PC-3 (cell line): ENCODE results near the gene SH3GL3. TPM values are rescaled to one million over a fixed set of nuclear protein-coding genes. Genes with fewer than 3 reads are reported as not detected.

Experiments
- ATAC-seq: fragments of 200-7000 bp; cut with Tn5 transposase; 2 replicates; pipeline ENCODE4 v1.9.1; 2020; ENCODE audit warnings: mild to moderate bottlenecking, moderate library complexity
- BruUV-seq: library from RNA; stranded (reverse); fragments of 400-500 nt; replicated peaks from 2 replicates; lab custom pipeline; 2021; lab: Mats Ljungman, UMichigan
- CTCF ChIA-PET: fragments of 300-600 bp; sonication (Branson Sonifier 250); formaldehyde crosslinking; loops from one replicate; lab custom pipeline; 2022; ENCODE audit warnings: antibody characterized with exemption; lab: Charles Lee
- POLR2A ChIA-PET: fragments of 300-600 bp; sonication (Branson Sonifier 250); formaldehyde crosslinking; loops from one replicate; lab custom pipeline; 2022; ENCODE audit warnings: antibody characterized with exemption; ENCODE audit not compliant: unreplicated experiment; lab: Charles Lee
- DNase-seq: peaks from one replicate; pipeline ENCODE4 v3.0.0-alpha.2; 2015
- H2AFZ ChIP-seq: fragments of 300-600 bp; sonication (generic); 2 replicates; pipeline ENCODE4 v1.6.0; 2016; ENCODE audit warnings: antibody characterized with exemption, low read length
- H3F3A ChIP-seq: fragments of 300-600 bp; sonication (generic); one replicate; pipeline ENCODE4 v1.6.0; 2017; ENCODE audit warnings: antibody characterized with exemption, low read length, control low read depth, mild to moderate bottlenecking; ENCODE audit not compliant: unreplicated experiment
- H3K27ac ChIP-seq: fragments of 300-600 bp; sonication (generic); 2 replicates; pipeline ENCODE4 v1.5.1; 2016; ENCODE audit warnings: mild to moderate bottlenecking, low read length
- H3K27me3 ChIP-seq: fragments of 300-600 bp; sonication (generic); 2 replicates; pipeline ENCODE4 v1.6.1; 2016; ENCODE audit warnings: low read length, mixed read lengths
- H3K36me3 ChIP-seq: fragments of 300-600 bp; sonication (generic); 2 replicates; pipeline ENCODE4 v1.6.1; 2016; ENCODE audit warnings: low read depth, mixed run types, low read length, mixed read lengths
- H3K4me1 ChIP-seq: fragments of 300-600 bp; sonication (generic); 2 replicates; pipeline ENCODE4 v1.5.1; 2016; ENCODE audit warnings: low read length; ENCODE audit not compliant: insufficient read depth
- H3K4me2 ChIP-seq: fragments of 300-600 bp; sonication (generic); 2 replicates; pipeline ENCODE4 v1.6.0; 2016; ENCODE audit warnings: low read length
- H3K4me3 ChIP-seq: fragments of 300-600 bp; sonication (generic); 2 replicates; pipeline ENCODE4 v1.5.1; 2016; ENCODE audit warnings: mild to moderate bottlenecking, low read length, mixed read lengths
- H3K79me2 ChIP-seq: fragments of 300-600 bp; sonication (generic); 2 replicates; pipeline ENCODE4 v1.6.1; 2017; ENCODE audit warnings: low read length, mixed read lengths
- H3K9ac ChIP-seq: fragments of 300-600 bp; sonication (generic); 2 replicates; pipeline ENCODE4 v1.6.0; 2016; ENCODE audit warnings: mild to moderate bottlenecking, low read length
- H3K9me2 ChIP-seq: fragments of 300-600 bp; sonication (generic); replicated peaks from 2 replicates; pipeline ENCODE4 v1.6.1; 2016; ENCODE audit warnings: mixed run types, low read length, mixed read lengths
- H3K9me3 ChIP-seq: fragments of 300-600 bp; sonication (generic); 2 replicates; pipeline ENCODE4 v1.6.1; 2016; ENCODE audit warnings: low read length, mixed read lengths
- H4K20me1 ChIP-seq: fragments of 300-600 bp; sonication (generic); 2 replicates; pipeline ENCODE4 v1.6.1; 2016; ENCODE audit warnings: low read length, mixed read lengths
- CTCF ChIP-seq: fragments of 300-600 bp; sonication (generic); conservative IDR thresholded peaks from 2 replicates; pipeline ENCODE4 v1.5.1; 2017; ENCODE audit warnings: antibody characterized with exemption, low read depth, mild to moderate bottlenecking, low read length
- EZH2 ChIP-seq: fragments of 300-600 bp; sonication (generic); IDR thresholded peaks from one replicate; pipeline ENCODE4 v1.6.1; 2017; ENCODE audit warnings: antibody characterized with exemption, mild to moderate bottlenecking, low read length; ENCODE audit not compliant: unreplicated experiment
- EZH2phosphoT487 ChIP-seq: fragments of 300-600 bp; sonication (generic); IDR thresholded peaks from 2 replicates; pipeline ENCODE4 v1.6.1; 2018; ENCODE audit warnings: mild to moderate bottlenecking, antibody characterized with exemption, low read length, borderline replicate concordance
- intact Hi-C: fragments of 100-400 bp; cut with micrococcal nuclease; formaldehyde crosslinking; loops from 2 replicates; pipeline ENCODE4 v1.9.0; 2023
- total RNA-seq: library from RNA; depleted of rRNA; stranded (reverse); fragments of >200 nt; gene quantifications from 2 replicates; pipeline ENCODE4 v1.2.3, GENCODE V29; 2014

Gene SH3GL3
- total RNA-seq, 1 experiment from 2014 or later = 3.6 TPM

GRCh38 chr15:83510001-83510400 lies 62.9 kb downstream of the SH3GL3 start:
- Histone ChIP-seq H4K20me1 (no peaks in the 10 kb centered on the region), H3K9me2 (no peaks in the 10 kb centered on the region), H3K36me3 (no peaks in the 10 kb centered on the region), H3K27ac (no peak overlapping the region), H3K9me3 (no peaks in the 10 kb centered on the region), H3K27me3 (no peaks in the 10 kb centered on the region), H3K4me3 (no peak overlapping the region), H3F3A (no peaks in the 10 kb centered on the region), H3K4me1 (peaks cover under 1% of the 10 kb centered on the region; the same call in 1 of the 2 replicates), H3K79me2 (no peaks in the 10 kb centered on the region), H3K4me2 (no peak overlapping the region), H2AFZ (no peak overlapping the region), H3K9ac (no peak overlapping the region)
- intact Hi-C loops = no loop called here
- CTCF ChIA-PET = no interaction called here
- no peak for DNase-seq
- POLR2A ChIA-PET = no interaction called here
- TF ChIP-seq CTCF (no peak), EZH2phosphoT487 (no peak), EZH2 (no peak)
- ATAC-seq = no peak
- no TSS peak for BruUV-seq

GRCh38 chr15:83512459-83512858 lies 65.3 kb downstream of the SH3GL3 start:
- TF ChIP-seq EZH2phosphoT487 (no peak), CTCF (no peak), EZH2 (no peak)
- no peak overlapping the region for H3K4me3 ChIP-seq
- ChIA-PET CTCF (no interaction called here), POLR2A (no interaction called here)
- H3K4me2 ChIP-seq = no peak overlapping the region
- H3K9me3 ChIP-seq = no peaks in the 10 kb centered on the region
- H3K4me1 ChIP-seq = 0 out of 2 replicates have a peak, but pooled peaks cover 2% of the 10 kb centered on the region
- no peaks in the 10 kb centered on the region for H4K20me1 ChIP-seq
- DNase-seq (no peak), ATAC-seq (no peak)
- no TSS peak for BruUV-seq
- no peaks in the 10 kb centered on the region for H3K27me3 ChIP-seq
- intact Hi-C loops = no loop called here
- no peaks in the 10 kb centered on the region for H3K79me2 ChIP-seq
- no peaks in the 10 kb centered on the region for H3F3A ChIP-seq
- H3K36me3 ChIP-seq = no peaks in the 10 kb centered on the region
- H2AFZ ChIP-seq = no peak overlapping the region
- H3K9ac ChIP-seq = no peak overlapping the region
- no peak overlapping the region for H3K27ac ChIP-seq
- H3K9me2 ChIP-seq = no peaks in the 10 kb centered on the region

GRCh38 chr15:83514584-83514983 lies 67.4 kb downstream of the SH3GL3 start:
- Histone ChIP-seq H3K9ac (no peak overlapping the region), H3K4me3 (no peak overlapping the region), H3K9me3 (no peaks in the 10 kb centered on the region), H2AFZ (no peak overlapping the region), H3F3A (no peaks in the 10 kb centered on the region), H3K4me1 (0 out of 2 replicates have a peak, but pooled peaks cover 2% of the 10 kb centered on the region), H3K9me2 (no peaks in the 10 kb centered on the region), H3K27ac (no peak overlapping the region), H3K27me3 (no peaks in the 10 kb centered on the region), H3K4me2 (no peak overlapping the region), H3K79me2 (no peaks in the 10 kb centered on the region), H3K36me3 (no peaks in the 10 kb centered on the region), H4K20me1 (no peaks in the 10 kb centered on the region)
- no TSS peak for BruUV-seq
- ChIA-PET POLR2A (no interaction called here), CTCF (no interaction called here)
- intact Hi-C loops = no loop called here
- TF ChIP-seq EZH2 (no peak), CTCF (no peak)
- ATAC-seq (no peak), DNase-seq (no peak)
